Hepatocyte (in vitro differentiated cells): ENCODE measurements around the gene CPEB2. TPM values are rescaled to one million over a fixed set of nuclear protein-coding genes. Genes with fewer than 3 reads are reported as not detected.

ENCODE experiments used
- DNase-seq: peaks from one replicate; pipeline ENCODE4 v3.0.0-alpha.2; 2016; ENCODE audit warnings: low spot score
- H2AFZ ChIP-seq: fragments of 200-600 bp; sonication (generic); 2 replicates; pipeline ENCODE4 v1.6.0; 2016; ENCODE audit warnings: antibody characterized with exemption, mild to moderate bottlenecking
- H3K27ac ChIP-seq: fragments of 200-600 bp; sonication (generic); 2 replicates; pipeline ENCODE4 v1.5.1; 2016; ENCODE audit warnings: mild to moderate bottlenecking
- H3K27me3 ChIP-seq: fragments of 200-600 bp; sonication (generic); 2 replicates; pipeline ENCODE4 v1.6.1; 2016
- H3K36me3 ChIP-seq: fragments of 200-600 bp; sonication (generic); replicated peaks from 2 replicates; pipeline ENCODE4 v1.5.1; 2016; ENCODE audit warnings: low read depth; ENCODE audit not compliant: insufficient read depth
- H3K4me1 ChIP-seq: fragments of 200-600 bp; sonication (generic); 2 replicates; pipeline ENCODE4 v1.5.1; 2016; ENCODE audit warnings: mild to moderate bottlenecking, moderate library complexity; ENCODE audit not compliant: insufficient read depth
- H3K4me2 ChIP-seq: fragments of 200-600 bp; sonication (generic); 2 replicates; pipeline ENCODE4 v1.6.0; 2016
- H3K4me3 ChIP-seq: fragments of 200-600 bp; sonication (generic); 2 replicates; pipeline ENCODE4 v1.5.1; 2016; ENCODE audit warnings: mild to moderate bottlenecking
- H3K79me2 ChIP-seq: fragments of 200-600 bp; sonication (generic); 2 replicates; pipeline ENCODE4 v1.6.0; 2017; ENCODE audit warnings: mild to moderate bottlenecking
- H3K9me2 ChIP-seq: fragments of 200-600 bp; sonication (generic); replicated peaks from 2 replicates; pipeline ENCODE4 v1.6.0; 2017; ENCODE audit warnings: mild to moderate bottlenecking; ENCODE audit not compliant: insufficient read depth
- H3K9me3 ChIP-seq: fragments of 200-600 bp; sonication (generic); 2 replicates; pipeline ENCODE4 v1.5.1; 2016; ENCODE audit warnings: low read depth, mild to moderate bottlenecking
- H4K20me1 ChIP-seq: fragments of 200-600 bp; sonication (generic); 2 replicates; pipeline ENCODE4 v1.6.0; 2016; ENCODE audit warnings: mild to moderate bottlenecking; ENCODE audit not compliant: insufficient read depth, poor library complexity, severe bottlenecking
- EZH2 ChIP-seq: fragments of 200-600 bp; sonication (generic); IDR thresholded peaks from 2 replicates; pipeline ENCODE4 v1.6.1; 2016; ENCODE audit warnings: antibody characterized with exemption, mild to moderate bottlenecking, borderline replicate concordance
- EZH2phosphoT487 ChIP-seq: fragments of 200-600 bp; sonication (generic); IDR thresholded peaks from one replicate; pipeline ENCODE4 v1.6.1; 2018; ENCODE audit warnings: antibody characterized with exemption, mild to moderate bottlenecking, low read depth, moderate library complexity; ENCODE audit not compliant: unreplicated experiment, severe bottlenecking
- WGBS: methylation state at CpG from one replicate; pipeline ENCODE4 v1.1.6; 2016; ENCODE audit warnings: low lambda C conversion rate; ENCODE audit errors: missing lambda C conversion rate; 5-methylcytosine and 5-hydroxymethylcytosine counted together
- polyA plus RNA-seq: library from polyadenylated mRNA; unstranded; fragments of >200 nt; fragmentation: Nextera tagmentation; extraction: Ambion mirVana; gene quantifications from 2 replicates; pipeline ENCODE4 v1.2.1, GENCODE V29; 2016
- total RNA-seq: library from RNA; depleted of rRNA; stranded (reverse); fragments of >200 nt; gene quantifications from 2 replicates; pipeline ENCODE4 v1.2.3, GENCODE V29; 2014
- TF ChIP-seq, protein P1 (sequence below): fragments of 200-600 bp; sonication (generic); IDR thresholded peaks from 2 replicates; pipeline ENCODE4 v1.5.1; 2016; ENCODE audit warnings: antibody characterized with exemption, mild to moderate bottlenecking; ENCODE audit not compliant: poor library complexity

The CPEB2 gene
- total and polyA plus RNA-seq, 2 experiments from 2014 or later, result 4.4 to 18.1 TPM

DNA sequence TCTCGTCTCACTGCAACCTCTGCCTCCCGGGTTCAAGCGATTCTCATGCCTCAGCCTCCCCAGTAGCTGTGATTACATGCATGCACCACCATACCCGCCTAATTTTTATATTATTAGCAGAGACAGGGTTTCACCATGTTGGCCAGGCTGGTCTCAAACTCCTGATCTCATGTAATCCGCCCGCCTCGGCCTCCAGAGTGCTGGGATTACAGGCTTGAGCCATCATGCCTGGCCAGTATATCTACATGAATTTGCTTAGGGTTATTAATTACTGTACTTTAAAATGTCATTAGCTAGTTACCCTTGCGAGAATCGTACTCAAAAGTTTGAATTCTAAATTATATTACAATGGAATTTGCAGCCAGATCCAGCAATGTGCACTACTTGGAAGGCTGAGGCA lies 8.9 kb downstream of the CPEB2 start:
- Histone ChIP-seq H3K27me3 (no peaks in the 10 kb centered on the region), H3K4me2 (no peak overlapping the region), H3K27ac (no peak overlapping the region), H2AFZ (no peak overlapping the region), H3K79me2 (peaks cover 42% of the 10 kb centered on the region), H3K9me2 (no peaks in the 10 kb centered on the region), H3K36me3 (no peaks in the 10 kb centered on the region), H4K20me1 (peaks cover 15% of the 10 kb centered on the region), H3K4me3 (no peak overlapping the region), H3K4me1 (no peaks in the 10 kb centered on the region), H3K9me3 (no peaks in the 10 kb centered on the region)
- 97% methylated on average over 9 of the region's 9 CpGs for WGBS
- DNase-seq, result no peak
- TF ChIP-seq EZH2phosphoT487, result no peak
- TF ChIP-seq, protein P1, sequence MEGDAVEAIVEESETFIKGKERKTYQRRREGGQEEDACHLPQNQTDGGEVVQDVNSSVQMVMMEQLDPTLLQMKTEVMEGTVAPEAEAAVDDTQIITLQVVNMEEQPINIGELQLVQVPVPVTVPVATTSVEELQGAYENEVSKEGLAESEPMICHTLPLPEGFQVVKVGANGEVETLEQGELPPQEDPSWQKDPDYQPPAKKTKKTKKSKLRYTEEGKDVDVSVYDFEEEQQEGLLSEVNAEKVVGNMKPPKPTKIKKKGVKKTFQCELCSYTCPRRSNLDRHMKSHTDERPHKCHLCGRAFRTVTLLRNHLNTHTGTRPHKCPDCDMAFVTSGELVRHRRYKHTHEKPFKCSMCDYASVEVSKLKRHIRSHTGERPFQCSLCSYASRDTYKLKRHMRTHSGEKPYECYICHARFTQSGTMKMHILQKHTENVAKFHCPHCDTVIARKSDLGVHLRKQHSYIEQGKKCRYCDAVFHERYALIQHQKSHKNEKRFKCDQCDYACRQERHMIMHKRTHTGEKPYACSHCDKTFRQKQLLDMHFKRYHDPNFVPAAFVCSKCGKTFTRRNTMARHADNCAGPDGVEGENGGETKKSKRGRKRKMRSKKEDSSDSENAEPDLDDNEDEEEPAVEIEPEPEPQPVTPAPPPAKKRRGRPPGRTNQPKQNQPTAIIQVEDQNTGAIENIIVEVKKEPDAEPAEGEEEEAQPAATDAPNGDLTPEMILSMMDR, result no peak
- TF ChIP-seq EZH2, result no peak

GRCh38 chr4:15012017-15012788 lies 9.9 kb downstream of the CPEB2 start:
- Histone ChIP-seq H3K4me1 (no peaks in the 10 kb centered on the region), H3K36me3 (no peaks in the 10 kb centered on the region), H4K20me1 (peaks cover 5% of the 10 kb centered on the region)

DNA sequence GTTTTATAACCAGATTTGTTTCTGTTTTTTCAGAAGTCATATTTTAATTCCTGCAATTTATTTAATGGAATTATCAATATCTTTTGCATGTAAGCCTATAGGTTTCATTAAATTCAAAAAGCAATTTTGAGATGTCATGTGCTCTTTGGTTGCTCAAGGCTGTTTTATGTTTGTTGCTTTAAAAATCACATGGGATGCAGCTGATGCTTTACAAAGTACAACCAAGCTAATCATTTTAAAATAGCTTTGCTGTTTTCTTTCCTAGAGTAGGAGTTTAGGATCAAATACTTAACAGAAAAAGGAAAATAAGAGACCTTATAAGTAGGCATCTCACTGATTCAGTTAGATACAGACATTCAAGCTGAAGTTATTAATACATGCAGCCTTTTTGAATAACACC lies 11.3 kb downstream of the CPEB2 start:
- no peaks in the 10 kb centered on the region for H3K4me1 ChIP-seq
- H4K20me1 ChIP-seq, result peaks cover 5% of the 10 kb centered on the region
- H3K4me3 ChIP-seq, result no peak overlapping the region
- H3K27me3 ChIP-seq, result no peaks in the 10 kb centered on the region
- H3K79me2 ChIP-seq, result peaks cover 18% of the 10 kb centered on the region
- TF ChIP-seq EZH2 (no peak), EZH2phosphoT487 (no peak)
- TF ChIP-seq, protein P1, result no peak
- no peaks in the 10 kb centered on the region for H3K9me3 ChIP-seq
- no peak overlapping the region for H2AFZ ChIP-seq
- no peak overlapping the region for H3K27ac ChIP-seq
- no peak overlapping the region for H3K4me2 ChIP-seq
- no peaks in the 10 kb centered on the region for H3K36me3 ChIP-seq
- H3K9me2 ChIP-seq, result no peaks in the 10 kb centered on the region
- DNase-seq, result no peak

More at GRCh38 chr4:15012017-15012788, 9.9 kb downstream of the CPEB2 start:
- Histone ChIP-seq H3K4me2 (no peak overlapping the region), H3K27ac (no peak overlapping the region), H3K79me2 (peaks cover 32% of the 10 kb centered on the region), H3K27me3 (no peaks in the 10 kb centered on the region), H3K9me2 (no peaks in the 10 kb centered on the region), H3K9me3 (no peaks in the 10 kb centered on the region), H3K4me3 (no peak overlapping the region), H2AFZ (no peak overlapping the region)
- 89% methylated on average over 3 of the region's 3 CpGs for WGBS
- DNase-seq, result no peak
- TF ChIP-seq, protein P1, result no peak
- no peak for TF ChIP-seq EZH2phosphoT487
- no peak for TF ChIP-seq EZH2
